GM12865 (cell line): Measurements from ENCODE around the gene RUNX2.

Experiments used
- DNase-seq: peaks from one replicate; pipeline ENCODE4 v3.0.0; 2010; ENCODE audit warnings: low read depth
- H3K4me3 ChIP-seq: 2 replicates; pipeline ENCODE4 v1.5.1; 2011; ENCODE audit warnings: mild to moderate bottlenecking, low read depth, low read length, control low read depth
- CTCF ChIP-seq: IDR thresholded peaks from 2 replicates; pipeline ENCODE4 v1.5.1; 2011; ENCODE audit warnings: low read length, control low read depth, low read depth, inconsistent platforms; ENCODE audit not compliant: insufficient read depth; ENCODE audit errors: missing control alignments

The RUNX2 gene

GRCh38 chr6:45411959-45412358, 83.8 kb downstream of the RUNX2 start:
- no peak overlapping the region for H3K4me3 ChIP-seq
- DNase-seq = no peak
- no peak for TF ChIP-seq CTCF

- DNase-seq = peak; percentile 16
- TF ChIP-seq CTCF = no peak
- H3K4me3 ChIP-seq = no peak overlapping the region
Observed at GRCh38 chr6:45415315-45415714, 87.2 kb downstream of the RUNX2 start.

- H3K4me3 ChIP-seq = no peak overlapping the region
- DNase-seq = no peak
- no peak for TF ChIP-seq CTCF
Observed at GRCh38 chr6:45415788-45416518, 87.8 kb downstream of the RUNX2 start.

- DNase-seq = no peak
- no peak overlapping the region for H3K4me3 ChIP-seq
- TF ChIP-seq CTCF = no peak
Observed at GRCh38 chr6:45416700-45417099, 88.6 kb downstream of the RUNX2 start.

GRCh38 chr6:45417436-45417835, 89.3 kb downstream of the RUNX2 start:
- no peak for DNase-seq
- no peak for TF ChIP-seq CTCF
- H3K4me3 ChIP-seq = no peak overlapping the region

- peak; percentile 45 for DNase-seq
Observed at GRCh38 chr6:45419571-45420082, 91.5 kb downstream of the RUNX2 start.

More at GRCh38 chr6:45419571-45420082, 91.5 kb downstream of the RUNX2 start:
- no peak for TF ChIP-seq CTCF
- H3K4me3 ChIP-seq = no peak overlapping the region
